Suppressor macrophage treated with lipopolysaccharide for 1 hour (primary cell): ENCODE results near the gene ROR2.

Experiments
- DNase-seq, 3 donors: peaks; one replicate each; pipeline ENCODE4 v3.0.0-alpha.2; 2020 to 2022

Gene ROR2

DNA sequence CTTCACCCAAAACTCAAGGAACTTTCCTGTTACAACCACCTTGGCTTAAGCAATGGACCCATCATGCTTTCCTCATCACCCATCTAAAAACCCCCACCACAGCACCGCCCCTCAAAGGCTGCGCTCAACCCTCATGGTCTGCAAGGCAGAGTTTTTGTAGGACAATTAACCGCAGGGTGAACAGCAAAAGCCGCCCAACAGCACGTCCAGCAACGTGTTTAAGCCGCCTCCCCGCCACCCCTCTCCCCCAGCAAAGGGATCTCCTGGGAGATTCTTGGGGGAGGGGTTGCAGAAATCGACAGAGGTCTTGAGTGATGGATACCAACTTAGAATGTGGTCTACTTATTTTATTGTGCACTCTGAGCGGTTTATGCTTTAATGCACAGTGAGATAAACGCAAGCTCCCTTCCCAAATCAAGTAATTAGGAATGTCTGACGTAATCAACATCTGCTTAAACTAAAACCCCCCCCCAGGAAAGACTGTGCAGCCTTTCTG is 1.9 kb downstream of the ROR2 start:
- no peak for DNase-seq

DNA sequence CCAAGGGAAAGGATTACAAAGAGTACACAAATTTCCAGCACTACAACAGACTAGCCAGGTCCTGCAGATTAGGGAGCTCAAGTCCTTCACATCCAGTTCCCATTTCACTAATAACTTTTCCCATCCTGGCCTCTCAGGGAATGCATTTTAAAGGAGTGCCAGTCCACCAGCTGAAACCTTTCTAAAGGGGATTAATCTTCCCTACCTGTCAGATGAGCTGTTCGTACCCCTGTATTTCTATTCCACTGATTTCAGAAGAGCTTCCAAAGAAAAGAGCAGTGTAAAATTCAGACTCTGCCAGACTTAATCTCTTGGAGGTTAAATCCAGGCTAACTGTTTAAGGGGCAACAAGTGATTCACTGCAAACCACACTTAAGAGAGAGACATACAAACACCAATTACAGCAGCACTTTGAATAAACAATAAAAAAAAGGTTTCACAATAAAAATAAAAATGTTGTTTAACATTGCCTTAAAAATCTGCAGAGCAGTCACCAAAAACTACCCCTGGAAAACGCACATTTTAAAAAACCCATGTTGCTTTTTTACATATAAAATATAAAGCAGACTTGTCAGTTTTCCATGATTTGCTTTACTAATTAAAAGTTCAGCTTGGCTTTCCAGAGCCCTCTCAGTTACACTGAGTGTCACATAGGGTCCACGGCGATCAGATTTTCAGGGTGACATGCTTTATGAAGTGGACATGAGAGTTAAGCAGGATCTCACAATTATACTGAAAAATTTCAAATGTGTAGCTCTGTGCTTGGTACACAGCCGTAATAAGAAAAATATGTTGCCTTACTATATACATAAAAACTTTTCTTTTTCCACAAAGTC is 3.2 kb downstream of the ROR2 start:
- no peak for DNase-seq

DNA sequence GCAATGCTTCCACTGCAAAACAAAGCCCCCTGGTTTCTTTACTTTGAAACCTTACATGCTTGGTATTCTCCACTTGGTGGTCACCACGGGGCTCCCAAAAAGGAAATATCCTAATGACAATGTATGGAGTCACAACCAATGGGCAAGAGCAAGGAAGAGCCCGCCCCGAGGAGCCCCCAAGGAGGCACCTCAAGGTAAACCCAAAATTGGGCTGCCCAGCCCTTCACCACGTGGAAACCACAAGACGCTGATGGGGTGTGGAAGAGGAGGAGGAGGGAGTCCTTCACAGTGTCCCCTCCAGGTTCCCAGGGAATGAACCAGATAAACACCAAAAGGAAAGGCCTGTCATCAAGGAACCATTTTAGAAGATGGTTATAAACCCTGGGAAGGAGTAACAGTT is 3.8 kb downstream of the ROR2 start:
- DNase-seq: no peak

DNA sequence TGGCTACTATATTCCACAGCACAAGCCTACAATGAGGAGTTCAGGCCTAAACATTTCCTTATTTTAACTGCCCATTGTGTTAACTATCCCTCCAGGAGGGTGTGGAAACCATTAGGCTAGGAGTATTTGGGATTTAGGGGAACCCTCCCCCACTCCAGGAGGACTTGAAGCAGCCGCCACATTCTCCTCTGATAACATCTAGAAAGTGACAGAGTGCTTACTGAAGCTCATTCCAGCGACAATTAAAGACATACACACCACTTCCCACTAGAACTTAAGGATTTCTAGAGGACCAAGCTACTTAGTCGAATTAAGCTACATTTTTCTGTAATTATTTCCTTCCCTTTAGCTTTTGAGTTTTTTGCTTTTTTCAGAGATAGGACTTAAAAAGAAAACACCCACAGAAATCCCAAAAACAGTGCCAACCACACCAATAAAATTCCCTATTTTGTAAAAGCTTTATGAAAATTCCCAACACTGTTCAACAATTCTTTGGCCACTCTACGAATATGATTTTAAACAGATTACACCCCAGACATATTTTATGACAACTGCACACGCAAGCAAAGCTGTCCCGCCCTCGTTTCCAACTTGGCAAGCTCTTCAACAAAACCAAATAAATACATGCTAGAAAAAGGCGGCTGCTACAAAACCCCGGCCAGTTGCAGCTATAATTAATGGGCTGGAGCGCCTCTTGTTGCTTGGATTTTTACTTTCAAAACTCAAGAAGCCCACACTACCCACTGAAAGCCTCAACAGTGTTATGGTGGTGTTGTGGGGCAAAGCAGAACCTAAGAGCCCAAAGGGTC is 4.5 kb downstream of the ROR2 start:
- no peak for DNase-seq

DNA sequence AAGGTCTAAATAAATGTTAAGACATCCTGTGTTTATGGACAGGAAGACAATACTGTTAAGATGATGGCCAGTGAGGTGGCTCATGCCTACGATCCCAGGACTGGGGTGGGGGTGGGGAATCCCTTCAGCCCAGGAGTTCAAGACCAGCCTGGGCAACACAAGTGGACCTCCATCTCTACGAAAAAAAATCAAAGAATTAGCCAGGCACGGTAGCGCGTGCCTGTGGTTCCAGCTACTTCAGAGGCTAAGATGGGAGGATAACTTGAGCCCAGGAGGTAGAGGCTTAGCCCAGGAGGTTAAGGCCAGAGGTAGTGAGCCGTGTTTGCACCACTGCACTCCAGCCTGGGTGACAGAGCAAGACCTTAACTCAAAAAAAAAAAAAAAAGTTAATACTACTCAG is 5.3 kb downstream of the ROR2 start:
- DNase-seq: no peak

DNA sequence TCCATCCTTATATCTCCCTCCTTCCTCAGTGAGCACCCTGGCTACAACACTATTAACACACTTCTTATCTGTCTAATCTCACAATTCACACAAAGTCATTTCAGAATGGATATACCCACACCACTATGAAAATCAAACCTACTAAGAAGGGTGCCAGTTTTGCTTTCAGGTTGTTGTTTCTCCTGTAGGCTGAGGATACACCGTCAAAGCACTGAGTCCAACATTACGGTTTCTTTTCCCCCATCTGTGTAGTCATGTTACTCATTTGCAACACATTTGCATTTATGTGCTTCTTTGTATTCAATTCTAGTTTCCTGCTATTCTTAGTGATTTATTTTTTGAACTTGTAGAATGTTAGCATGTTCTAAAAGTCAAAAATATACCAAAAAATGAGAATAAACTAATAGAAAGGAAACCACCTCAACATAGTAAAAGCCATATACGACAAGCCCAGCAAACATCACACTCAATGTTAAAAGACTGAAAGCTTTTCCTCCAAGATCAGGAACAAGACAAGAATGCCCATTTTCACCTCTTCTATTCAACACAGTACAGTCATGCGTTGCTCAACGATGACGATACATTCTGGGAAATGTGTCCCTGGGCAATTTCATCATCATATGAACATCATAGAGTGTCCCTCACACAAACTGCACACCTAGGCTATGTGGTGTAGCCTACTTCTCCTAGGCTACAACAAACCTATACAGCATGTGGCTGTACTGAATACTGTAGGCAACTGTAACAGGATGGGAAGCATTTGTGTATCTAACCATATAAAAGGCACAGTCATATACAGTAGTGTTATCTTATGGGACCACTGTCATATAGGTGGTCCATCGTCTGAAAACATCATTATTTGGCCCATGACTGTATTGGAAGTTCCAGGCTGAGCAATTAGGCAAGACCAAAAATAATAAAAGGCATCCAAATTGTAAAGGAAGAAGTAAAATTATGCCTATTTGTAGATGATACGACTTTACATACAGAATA is 6.3 kb downstream of the ROR2 start:
- no peak for DNase-seq

DNA sequence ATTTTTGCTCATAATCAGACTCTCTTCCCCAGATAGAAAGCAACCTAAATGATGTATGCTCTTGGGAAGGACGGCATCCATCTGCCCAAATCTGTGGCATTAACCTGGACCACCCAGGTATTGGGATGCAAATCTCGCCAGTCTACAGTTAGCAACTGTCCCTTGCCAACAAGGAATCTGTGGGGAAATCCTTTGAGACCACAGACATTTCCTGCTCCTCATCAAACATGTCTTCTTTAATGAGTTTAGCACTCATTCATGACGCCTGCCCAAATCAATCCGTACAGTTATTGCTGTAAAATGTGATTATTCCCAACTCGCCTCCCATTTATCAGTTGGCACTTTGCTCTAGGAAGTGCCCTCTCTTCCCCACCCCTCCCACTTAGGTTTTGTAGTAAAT is 7.8 kb downstream of the ROR2 start:
- no peak for DNase-seq

DNA sequence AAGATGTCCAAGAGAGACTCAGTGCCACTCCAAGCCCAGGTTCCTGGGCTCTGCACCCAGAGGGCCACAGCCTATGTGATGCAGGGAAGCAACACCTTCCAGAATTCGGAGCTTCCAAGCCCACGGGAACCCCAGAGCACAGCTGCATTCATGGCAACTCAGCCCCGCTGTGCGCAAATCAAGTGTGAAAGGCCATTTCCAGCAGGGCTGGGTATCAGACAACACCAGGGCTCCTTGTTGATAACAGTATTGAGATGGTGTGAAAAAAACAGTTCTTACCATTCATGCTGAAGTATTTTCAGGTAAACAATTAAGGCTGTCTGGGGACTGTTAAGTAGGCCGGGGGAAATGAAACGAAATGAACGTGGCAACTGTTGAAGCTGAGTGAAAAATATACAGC is 10.1 kb downstream of the ROR2 start:
- DNase-seq: no peak

DNA sequence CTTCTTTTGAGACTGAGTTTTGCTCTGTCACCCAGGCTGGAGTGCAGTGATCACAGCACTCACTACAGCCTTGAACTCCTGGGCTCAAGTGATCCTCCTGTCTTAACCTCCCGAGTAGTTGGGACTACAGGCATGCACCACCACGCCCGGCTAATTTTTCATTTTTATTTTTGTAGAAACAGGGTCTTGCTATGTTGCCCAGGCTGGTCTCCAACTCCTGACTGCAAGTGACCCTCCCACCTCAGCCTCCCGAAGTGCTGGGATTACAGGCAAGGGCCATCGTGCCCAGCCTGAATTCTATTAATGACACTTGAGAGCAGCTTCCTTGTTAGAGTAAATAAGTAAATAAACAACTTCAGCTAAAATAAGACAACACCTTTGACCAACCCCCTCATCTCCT is 12.3 kb downstream of the ROR2 start:
- no peak for DNase-seq

DNA sequence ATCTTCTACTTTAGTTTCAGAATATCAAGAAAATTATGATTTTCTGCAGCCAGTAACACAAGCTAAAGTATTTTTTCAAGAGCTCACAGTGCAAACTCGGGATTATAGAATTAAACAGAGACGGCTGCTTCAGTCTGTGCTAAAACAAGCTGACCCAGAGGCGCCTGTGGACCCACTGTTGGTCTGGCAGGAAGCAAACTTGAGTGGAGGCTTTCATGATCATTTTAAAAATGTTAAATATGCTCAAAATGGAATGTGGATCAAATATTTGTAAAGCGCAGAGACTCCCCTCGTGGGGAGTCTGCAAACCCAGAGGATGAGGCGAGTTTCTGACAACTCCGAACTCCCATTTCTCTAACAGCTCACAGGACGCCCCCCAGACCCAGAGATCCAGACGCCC is 13.0 kb downstream of the ROR2 start:
- no peak for DNase-seq

DNA sequence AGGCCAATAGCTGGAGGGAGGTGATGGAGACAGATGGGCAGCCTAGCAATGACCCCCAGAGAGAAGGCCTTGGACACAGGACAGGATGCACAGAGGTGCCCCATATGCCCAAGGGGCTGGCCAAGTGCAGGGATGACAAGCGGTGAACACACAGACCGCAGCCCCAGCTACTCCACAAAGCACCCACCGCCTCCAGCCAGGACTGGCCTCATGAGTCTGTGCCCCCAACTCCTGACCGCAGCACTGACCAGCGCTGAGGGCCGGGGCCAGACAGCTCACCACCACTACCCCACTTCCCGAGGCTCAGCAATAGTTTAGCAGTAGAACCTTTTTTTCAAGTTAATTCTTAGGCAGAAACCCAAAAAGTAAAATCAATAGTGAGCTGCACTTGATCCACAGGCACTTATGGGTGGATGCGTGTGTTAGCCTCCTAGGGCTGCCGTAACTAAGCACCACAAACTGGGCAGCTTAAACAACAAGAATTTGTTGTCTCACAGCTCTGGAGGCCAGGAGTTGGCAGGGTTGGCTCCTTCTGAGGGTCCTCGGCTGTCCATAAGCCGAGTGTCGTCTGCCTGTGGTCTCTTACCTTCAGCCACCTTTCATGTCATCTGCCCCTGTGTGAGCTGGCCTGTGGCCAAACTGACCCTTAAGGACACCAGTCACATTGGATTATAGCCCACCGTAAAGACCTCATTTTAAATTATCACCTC is 14.1 kb downstream of the ROR2 start:
- no peak for DNase-seq

DNA sequence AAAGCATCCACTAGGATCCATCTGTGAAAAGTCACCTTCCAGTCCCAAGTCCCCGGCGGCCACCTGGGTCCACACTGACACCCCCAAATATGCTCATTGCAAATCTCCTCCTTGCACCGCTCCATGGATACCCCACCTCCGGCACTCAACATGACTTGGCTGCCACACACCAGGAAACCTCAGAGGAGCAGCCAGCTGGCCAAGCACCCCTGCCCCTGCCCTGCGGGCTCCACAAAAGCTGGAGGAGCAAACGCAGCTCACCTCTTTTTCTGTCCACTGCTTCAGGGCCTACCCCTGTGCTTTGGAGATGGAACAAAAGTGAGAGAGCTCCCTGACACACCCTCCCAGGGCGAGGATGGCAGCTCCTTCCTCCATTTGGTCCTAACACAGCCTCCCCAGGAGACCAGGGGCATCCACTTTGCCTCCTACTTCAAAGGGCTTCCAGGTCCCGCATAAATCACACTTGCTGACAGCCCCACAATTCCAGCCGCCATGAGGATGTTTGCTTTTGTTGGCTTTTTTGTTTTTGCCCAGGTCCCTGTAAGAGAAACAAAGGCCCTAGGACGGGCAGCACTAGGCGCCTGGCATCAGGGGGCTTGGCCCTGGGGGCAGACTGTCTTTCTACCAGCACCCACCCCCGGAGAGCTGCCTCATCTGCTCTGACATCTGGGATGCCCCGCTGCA is 14.8 kb downstream of the ROR2 start:
- no peak for DNase-seq

DNA sequence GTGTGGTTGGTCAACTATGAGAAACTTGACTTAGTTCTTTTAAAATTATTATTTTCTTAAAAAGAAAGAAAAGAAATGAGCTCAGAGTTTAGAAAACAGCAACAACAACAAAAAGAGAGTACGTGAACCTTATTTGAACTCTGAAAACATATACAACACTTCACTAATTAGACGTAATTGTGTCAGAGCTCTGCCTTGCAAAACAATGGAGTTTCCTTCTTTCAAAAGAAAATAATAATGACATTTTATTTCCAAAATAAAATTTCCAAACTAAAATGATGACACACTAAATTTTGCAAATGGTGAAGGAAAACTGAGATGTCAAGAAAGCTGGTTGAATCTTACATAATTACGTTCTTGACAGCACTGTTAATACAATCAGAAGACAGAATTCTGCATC is 15.4 kb downstream of the ROR2 start:
- DNase-seq: peak; percentile 12 to 29 (median 29)

DNA sequence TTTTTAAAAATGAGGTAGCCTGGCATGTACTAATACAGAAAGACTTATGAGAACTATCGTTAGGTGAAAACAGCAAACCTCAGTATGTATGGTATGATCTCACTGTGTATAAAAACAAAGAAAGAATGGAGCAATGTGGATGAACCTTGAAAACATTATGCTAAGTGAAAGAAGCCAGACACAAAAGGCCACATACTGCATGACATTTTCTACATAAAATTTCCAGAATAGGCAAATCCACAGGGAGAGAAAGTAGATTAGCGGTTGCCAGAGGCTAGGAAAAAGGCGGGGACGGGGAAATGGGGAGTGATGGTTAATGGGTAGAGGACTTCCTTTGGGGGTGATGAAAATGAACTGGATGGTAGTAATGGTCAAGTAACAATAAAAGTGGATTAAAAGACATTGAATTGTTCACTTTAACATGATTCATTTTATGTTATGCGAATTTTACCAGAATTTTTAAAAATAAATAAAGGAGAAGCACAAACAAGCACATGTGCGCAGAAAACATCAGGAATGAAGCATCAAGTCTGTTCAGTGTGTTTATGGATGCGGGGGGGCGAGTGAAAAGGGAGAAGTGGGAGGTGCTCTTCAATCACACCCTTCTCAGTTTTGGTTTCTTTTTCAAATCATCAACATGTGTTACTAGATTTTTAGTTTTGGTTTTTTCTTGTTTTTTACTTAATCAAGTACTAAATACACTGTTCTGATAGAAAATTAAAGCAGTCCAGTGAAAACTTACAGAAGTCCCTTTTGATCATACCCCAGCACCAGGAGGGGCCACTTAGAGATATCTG is 16.3 kb downstream of the ROR2 start:
- peak; percentile 28 to 36 (median 34) for DNase-seq

DNA sequence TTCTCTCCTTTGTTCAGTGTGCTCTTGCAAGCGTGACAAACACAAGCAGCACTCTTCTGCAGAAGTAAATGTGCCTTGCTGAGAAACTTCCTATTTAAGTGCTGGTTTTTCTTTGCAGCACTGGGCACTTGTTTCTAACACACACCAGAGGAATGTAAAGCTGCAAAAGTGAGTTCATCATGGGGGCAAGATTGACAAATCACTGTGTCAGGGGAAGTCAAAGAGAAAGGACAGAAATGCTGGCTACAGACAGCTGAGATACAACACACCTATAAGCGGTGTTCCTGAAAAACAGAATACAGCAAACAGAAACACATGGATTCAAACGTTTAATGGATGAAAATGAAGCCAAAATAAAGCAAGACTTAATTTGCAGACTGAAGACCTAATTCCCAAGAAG is 19.6 kb downstream of the ROR2 start:
- DNase-seq: no peak

DNA sequence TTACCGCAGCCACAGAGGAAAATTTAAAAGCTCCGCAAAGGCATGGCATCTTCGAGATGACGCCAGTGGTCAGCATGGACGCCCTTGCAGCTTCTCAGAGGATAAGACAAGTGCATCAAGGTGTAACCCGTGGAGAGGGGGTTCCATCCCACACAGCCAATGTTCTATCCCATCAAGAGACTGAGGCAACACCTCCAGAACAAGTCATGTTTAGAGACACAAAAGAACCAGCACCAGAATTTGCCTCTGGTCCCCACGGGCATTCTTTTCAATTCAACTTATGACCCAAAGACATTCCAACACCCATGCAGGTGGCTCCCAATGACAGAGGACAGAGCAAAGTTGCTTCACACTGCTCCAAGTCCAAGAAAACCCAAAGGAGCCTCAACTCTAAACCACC is 20.7 kb downstream of the ROR2 start:
- no peak for DNase-seq

DNA sequence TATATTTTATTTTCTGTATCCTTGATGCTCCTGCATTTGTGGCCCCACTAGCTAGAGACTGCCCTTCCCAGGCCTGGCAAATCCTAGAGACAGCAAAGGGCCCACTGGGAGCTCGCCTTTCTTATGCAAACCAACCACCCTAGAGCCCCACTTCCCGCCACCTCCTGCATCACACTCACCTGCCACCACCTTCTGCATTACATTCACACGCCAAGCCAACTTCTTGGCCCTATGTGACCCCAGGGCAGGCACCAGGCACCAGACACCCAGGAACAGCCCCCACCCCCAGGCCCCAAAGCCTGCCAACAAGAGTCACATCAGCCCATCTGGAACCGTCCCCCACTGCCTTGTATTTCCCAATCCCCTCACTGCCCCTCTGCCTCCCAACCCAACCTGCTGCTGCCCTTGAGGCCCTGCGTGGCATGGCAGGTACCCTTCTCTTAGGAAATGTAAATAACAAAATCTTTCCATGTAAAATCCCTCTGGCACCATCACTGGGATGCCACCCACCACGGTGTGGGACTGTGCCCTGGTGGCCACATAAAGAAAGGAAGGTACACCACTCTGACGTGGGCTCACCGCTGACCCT is 22.0 kb downstream of the ROR2 start:
- DNase-seq: no peak

DNA sequence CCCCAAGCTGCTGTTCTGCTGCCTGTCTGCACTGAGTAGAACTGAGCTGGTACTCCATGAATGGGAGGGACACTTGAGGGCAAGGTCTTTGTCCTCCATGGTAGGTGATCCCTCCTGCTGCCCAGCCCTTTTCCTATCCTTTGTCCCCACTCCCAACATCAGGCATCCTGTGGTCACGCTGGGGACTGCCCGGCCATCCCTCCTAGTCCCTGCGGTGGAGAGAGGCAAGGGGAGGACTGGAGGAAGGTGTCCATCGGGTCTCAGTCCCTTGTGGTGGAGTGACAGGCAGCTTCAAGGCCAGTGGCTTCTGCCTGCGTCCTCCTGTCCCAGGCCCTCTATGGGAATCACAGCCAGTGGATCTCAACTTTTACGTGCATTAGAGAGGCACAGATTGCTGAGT is 25.9 kb downstream of the ROR2 start:
- DNase-seq: no peak

DNA sequence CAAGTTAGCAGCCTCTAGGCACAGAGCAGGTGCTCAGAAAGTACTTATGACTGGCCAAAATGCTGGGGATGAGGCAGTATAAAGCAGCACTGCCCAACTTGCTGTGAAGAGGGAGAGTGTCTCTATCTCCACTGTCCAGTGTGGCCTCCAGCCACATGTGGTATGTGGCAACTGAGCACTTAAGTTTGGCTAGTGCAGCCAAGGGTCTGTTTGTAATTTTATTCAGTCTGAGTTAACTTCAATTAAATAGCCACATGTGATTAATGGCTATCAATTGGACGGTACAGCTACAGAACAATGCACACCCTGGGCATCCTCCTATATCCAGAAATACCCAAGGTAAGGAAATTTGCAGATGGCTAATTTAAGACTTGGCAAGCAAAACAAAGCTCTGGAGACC is 26.9 kb downstream of the ROR2 start:
- no peak for DNase-seq

DNA sequence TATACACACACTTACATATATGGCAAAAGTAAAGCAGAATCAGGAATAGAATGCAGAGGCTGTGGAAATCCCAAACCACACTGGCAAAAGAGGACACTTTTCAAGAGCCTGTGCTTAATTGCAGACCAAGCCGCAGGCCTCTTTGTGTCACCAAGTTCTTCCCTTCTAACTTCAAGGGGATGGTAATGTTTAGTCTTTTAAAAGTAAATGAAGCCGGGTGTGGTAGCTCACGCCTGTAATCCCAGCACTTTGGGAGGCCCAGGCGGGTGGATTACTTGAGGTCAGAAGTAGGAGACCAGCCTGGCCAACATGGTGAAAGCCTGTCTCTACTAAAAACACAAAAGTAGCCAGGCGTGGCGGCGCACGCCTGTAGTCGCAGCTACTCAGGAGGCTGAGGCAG is 28.7 kb downstream of the ROR2 start:
- DNase-seq: no peak
